Measurements from ENCODE around the gene SCN9A.

GRCh38 chr2:166197446-166197845 is 178.3 kb downstream of the SCN9A start:
- TF ChIP-seq CTCF (IDR thresholded peaks at IDR 0.05 in 2 of 3, conservative IDR thresholded peaks at IDR 0.05 in 1 of 3; ENCODE audit: borderline replicate concordance in 1 of 3, insufficient read depth in 1 of 3, low read depth in 2 of 3, low read length in 2 of 3) (no peak), ZBTB33 (IDR thresholded peaks at IDR 0.05; ENCODE audit: extremely low read depth, insufficient replicate concordance, low read length) (no peak), EZH2phosphoT487 (IDR thresholded peaks at IDR 0.05; ENCODE audit: borderline replicate concordance) (no peak), JUND (IDR thresholded peaks at IDR 0.05) (no peak), SP1 (IDR thresholded peaks at IDR 0.05; ENCODE audit: low read depth) (no peak), EZH2 (IDR thresholded peaks at IDR 0.05) (no peak)
